ENCODE results near the gene LRP1B.

The LRP1B gene

DNA sequence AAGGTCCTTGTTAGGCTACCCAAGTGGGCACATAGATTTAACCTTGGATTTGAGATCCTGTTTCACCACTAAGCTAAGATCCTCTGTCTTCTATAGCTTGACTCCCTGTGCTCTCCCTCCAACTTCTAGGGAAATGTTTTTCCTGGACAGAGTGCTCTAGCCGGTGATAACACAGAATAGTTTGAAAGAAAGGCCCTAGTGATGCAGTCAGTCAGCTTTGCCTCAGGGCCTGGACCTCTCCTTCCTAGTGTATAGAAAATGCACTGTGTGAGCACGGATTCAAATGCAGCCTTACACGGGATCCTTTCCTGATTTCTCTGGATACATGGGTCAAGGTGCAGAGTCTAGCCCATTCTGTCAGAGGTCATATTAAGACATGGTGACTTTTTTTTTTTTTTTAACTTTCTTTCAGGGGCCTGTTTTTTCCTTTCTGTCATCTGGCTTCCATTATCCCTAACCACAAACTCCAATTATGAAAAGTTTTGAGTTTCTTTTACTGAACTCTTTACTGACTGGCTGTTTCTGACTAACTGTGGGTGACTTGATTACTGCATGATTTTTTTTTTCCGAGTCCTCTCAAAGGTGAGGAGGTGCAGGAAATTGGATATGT, 122.6 kb downstream of the LRP1B start:
- H3K4me1 ChIP-seq (ENCODE audit: low read depth, poor library complexity, severe bottlenecking), result no peaks in the 10 kb centered on the region
- H3K4me2 ChIP-seq, result no peak overlapping the region
- no peaks in the 10 kb centered on the region for H3K36me3 ChIP-seq (ENCODE audit: insufficient read depth)
- no peak overlapping the region for H3K27ac ChIP-seq
- no peaks in the 10 kb centered on the region for H3K79me2 ChIP-seq (ENCODE audit: insufficient read depth, low read depth)
- no peaks in the 10 kb centered on the region for H3K27me3 ChIP-seq (ENCODE audit: insufficient read depth, low read depth)
- H3K9ac ChIP-seq, result no peak overlapping the region
- H4K20me1 ChIP-seq (ENCODE audit: insufficient read depth), result no peaks in the 10 kb centered on the region
- TF ChIP-seq, protein P1, sequence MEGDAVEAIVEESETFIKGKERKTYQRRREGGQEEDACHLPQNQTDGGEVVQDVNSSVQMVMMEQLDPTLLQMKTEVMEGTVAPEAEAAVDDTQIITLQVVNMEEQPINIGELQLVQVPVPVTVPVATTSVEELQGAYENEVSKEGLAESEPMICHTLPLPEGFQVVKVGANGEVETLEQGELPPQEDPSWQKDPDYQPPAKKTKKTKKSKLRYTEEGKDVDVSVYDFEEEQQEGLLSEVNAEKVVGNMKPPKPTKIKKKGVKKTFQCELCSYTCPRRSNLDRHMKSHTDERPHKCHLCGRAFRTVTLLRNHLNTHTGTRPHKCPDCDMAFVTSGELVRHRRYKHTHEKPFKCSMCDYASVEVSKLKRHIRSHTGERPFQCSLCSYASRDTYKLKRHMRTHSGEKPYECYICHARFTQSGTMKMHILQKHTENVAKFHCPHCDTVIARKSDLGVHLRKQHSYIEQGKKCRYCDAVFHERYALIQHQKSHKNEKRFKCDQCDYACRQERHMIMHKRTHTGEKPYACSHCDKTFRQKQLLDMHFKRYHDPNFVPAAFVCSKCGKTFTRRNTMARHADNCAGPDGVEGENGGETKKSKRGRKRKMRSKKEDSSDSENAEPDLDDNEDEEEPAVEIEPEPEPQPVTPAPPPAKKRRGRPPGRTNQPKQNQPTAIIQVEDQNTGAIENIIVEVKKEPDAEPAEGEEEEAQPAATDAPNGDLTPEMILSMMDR (conservative IDR thresholded peaks at IDR 0.05; ENCODE audit: low read depth, low read length), result no peak
- H3K4me3 ChIP-seq (IDR thresholded peaks at IDR 0.05; ENCODE audit: insufficient read depth, low read depth, low read length), result no peak overlapping the region
- no peak overlapping the region for H2AFZ ChIP-seq (ENCODE audit: low read depth)

DNA sequence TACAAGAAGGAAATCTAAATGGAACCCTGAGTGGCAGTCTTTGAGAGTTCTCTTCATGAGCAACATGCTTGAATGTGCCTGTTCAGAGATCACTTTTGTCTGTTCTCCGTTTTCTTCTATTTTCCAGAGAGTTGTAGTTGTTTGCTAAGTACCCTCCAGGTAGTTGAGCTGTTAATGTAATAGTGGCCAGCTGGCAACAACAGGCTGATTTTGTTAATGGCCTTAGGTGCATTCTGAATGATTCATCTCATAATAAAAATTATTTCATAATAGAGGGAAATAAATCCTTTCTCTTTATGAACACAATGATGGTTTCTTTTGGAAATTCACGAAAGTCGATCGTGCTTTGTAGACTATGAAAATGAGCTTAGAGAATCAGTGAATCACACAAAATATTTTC, 136.8 kb downstream of the LRP1B start:
- H3K79me2 ChIP-seq (ENCODE audit: insufficient read depth, low read depth), result no peaks in the 10 kb centered on the region
- TF ChIP-seq, protein P1 (conservative IDR thresholded peaks at IDR 0.05; ENCODE audit: low read depth, low read length), result no peak

DNA sequence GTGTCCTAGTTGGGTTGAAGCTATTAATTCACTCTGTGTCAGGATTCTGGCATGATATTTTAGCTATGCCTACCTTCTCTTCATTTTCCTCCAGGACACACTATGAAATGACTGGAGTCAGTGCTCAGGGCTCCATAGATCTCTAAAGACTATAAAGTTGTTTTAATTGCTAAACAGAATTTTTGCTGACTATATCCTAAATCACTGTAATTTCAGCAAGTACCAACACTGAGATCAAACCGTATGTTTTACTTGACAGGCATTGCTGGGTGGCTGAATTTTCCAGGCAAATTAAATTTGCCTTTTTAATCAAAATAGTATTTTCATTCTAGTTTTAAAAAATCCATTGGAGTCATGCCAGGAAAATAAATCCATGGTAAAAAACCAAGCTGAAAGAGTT, 138.1 kb downstream of the LRP1B start:
- no peaks in the 10 kb centered on the region for H3K36me3 ChIP-seq (ENCODE audit: insufficient read depth)
- no peaks in the 10 kb centered on the region for H3K27me3 ChIP-seq (ENCODE audit: insufficient read depth, low read depth)
- no peak overlapping the region for H2AFZ ChIP-seq (ENCODE audit: low read depth)
- H3K4me3 ChIP-seq (IDR thresholded peaks at IDR 0.05; ENCODE audit: insufficient read depth, low read depth, low read length), result no peak overlapping the region
- no peaks in the 10 kb centered on the region for H3K79me2 ChIP-seq (ENCODE audit: insufficient read depth, low read depth)
- H3K4me2 ChIP-seq, result no peak overlapping the region
- H3K9ac ChIP-seq, result no peak overlapping the region
- H3K27ac ChIP-seq, result no peak overlapping the region
- H3K4me1 ChIP-seq (ENCODE audit: low read depth, poor library complexity, severe bottlenecking), result no peaks in the 10 kb centered on the region
- H4K20me1 ChIP-seq (ENCODE audit: insufficient read depth), result no peaks in the 10 kb centered on the region
- TF ChIP-seq, protein P1 (conservative IDR thresholded peaks at IDR 0.05; ENCODE audit: low read depth, low read length), result no peak

More for the DNA sequence above, 136.8 kb downstream of the LRP1B start:
- H3K4me1 ChIP-seq (ENCODE audit: low read depth, poor library complexity, severe bottlenecking), result no peaks in the 10 kb centered on the region
- no peak overlapping the region for H2AFZ ChIP-seq (ENCODE audit: low read depth)
- no peaks in the 10 kb centered on the region for H4K20me1 ChIP-seq (ENCODE audit: insufficient read depth)
- no peak overlapping the region for H3K4me2 ChIP-seq
- no peaks in the 10 kb centered on the region for H3K27me3 ChIP-seq (ENCODE audit: insufficient read depth, low read depth)
- H3K27ac ChIP-seq, result no peak overlapping the region
- H3K4me3 ChIP-seq (IDR thresholded peaks at IDR 0.05; ENCODE audit: insufficient read depth, low read depth, low read length), result no peak overlapping the region
- H3K9ac ChIP-seq, result no peak overlapping the region
- H3K36me3 ChIP-seq (ENCODE audit: insufficient read depth), result no peaks in the 10 kb centered on the region

DNA sequence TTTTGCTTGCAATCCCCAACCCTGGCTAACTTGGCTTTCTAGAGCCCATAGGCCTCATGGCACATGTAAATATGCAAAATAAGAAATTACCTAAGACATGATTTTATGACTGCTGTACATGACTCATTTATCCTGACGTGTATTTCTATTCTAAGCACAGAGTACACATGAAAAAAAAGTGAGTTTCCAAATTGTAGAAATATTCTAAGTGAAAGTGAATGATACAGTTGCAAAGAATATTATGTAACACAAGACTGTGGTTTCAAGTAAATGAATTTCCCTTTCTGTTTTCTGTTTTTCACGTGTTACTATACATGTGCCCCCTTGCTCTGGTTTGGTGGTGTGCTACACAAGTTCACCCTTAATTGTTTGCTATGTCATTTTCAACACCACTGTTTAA, 162.4 kb downstream of the LRP1B start:
- no peak overlapping the region for H2AFZ ChIP-seq (ENCODE audit: low read depth)
- no peak overlapping the region for H3K27ac ChIP-seq
- H3K4me2 ChIP-seq, result no peak overlapping the region
- H3K79me2 ChIP-seq (ENCODE audit: insufficient read depth, low read depth), result no peaks in the 10 kb centered on the region
- TF ChIP-seq, protein P1 (conservative IDR thresholded peaks at IDR 0.05; ENCODE audit: low read depth, low read length), result no peak
- H3K9ac ChIP-seq, result no peak overlapping the region
- H3K4me3 ChIP-seq (IDR thresholded peaks at IDR 0.05; ENCODE audit: insufficient read depth, low read depth, low read length), result no peak overlapping the region
- no peaks in the 10 kb centered on the region for H3K27me3 ChIP-seq (ENCODE audit: insufficient read depth, low read depth)
- no peaks in the 10 kb centered on the region for H3K36me3 ChIP-seq (ENCODE audit: insufficient read depth)
- H3K4me1 ChIP-seq (ENCODE audit: low read depth, poor library complexity, severe bottlenecking), result no peaks in the 10 kb centered on the region
- H4K20me1 ChIP-seq (ENCODE audit: insufficient read depth), result no peaks in the 10 kb centered on the region

Data from KMS-11 (cell line).